Naive thymus-derived CD4-positive, alpha-beta T cell (primary cell): Measurements from ENCODE around the gene OR1N1. TPM values are rescaled to one million over a fixed set of nuclear protein-coding genes. Genes with fewer than 3 reads are reported as not detected.
"Not testable (repeated sequence)": the region's sequence is repeated elsewhere in the genome, so short reads cannot be mapped to it uniquely, and the experiment has no call there.

Experiments used
- ATAC-seq: fragments of 150-1000 bp; cut with Tn5 transposase; 2 replicates; pipeline ENCODE4 v1.10.0; 2021; ENCODE audit warnings: mild to moderate bottlenecking, moderate library complexity
- CTCF ChIA-PET: fragments of 350-600 bp; sonication (Branson Sonifier 250); formaldehyde crosslinking; loops from one replicate; lab custom pipeline; 2021; ENCODE audit warnings: antibody characterized with exemption; lab: Charles Lee
- POLR2A ChIA-PET: fragments of 350-600 bp; sonication (Branson Sonifier 250); formaldehyde crosslinking; loops from one replicate; lab custom pipeline; 2021; ENCODE audit warnings: antibody characterized with exemption, inconsistent platforms; lab: Charles Lee
- DNase-seq, 9 donors: peaks; one replicate each; pipeline versions ENCODE4 v3.0.0 to v3.0.0-alpha.2; 2020 to 2022; ENCODE audit warnings: mixed read lengths in 1 of 9
- H3K27ac ChIP-seq: one replicate; pipeline ENCODE4 v1.7.0; 2013; ENCODE audit warnings: mild to moderate bottlenecking, low read depth, low read length, moderate library complexity
- H3K27me3 ChIP-seq, 2 donors: one replicate each; pipeline ENCODE4 v1.7.0; 2013; ENCODE audit warnings: low read length in 2 of 2, mild to moderate bottlenecking in 2 of 2, moderate library complexity in 2 of 2; ENCODE audit not compliant: control insufficient read depth in 2 of 2, insufficient read depth in 2 of 2
- H3K36me3 ChIP-seq, 3 experiments: 1 replicate in 2 of 3; 2 replicates in 1 of 3; pipeline ENCODE4 v1.7.0; 2013; ENCODE audit warnings: low read length in 3 of 3, mild to moderate bottlenecking in 3 of 3, moderate library complexity in 1 of 3; ENCODE audit not compliant: insufficient read depth in 3 of 3, control insufficient read depth in 2 of 3
- H3K4me1 ChIP-seq, 2 donors: one replicate each; pipeline ENCODE4 v1.7.0; 2013; ENCODE audit warnings: low read length in 2 of 2, mild to moderate bottlenecking in 2 of 2, moderate library complexity in 1 of 2; ENCODE audit not compliant: control insufficient read depth in 2 of 2, insufficient read depth in 2 of 2
- H3K4me3 ChIP-seq: 2 replicates; pipeline ENCODE4 v1.7.0; 2013; ENCODE audit warnings: mild to moderate bottlenecking, low read length
- H3K9me3 ChIP-seq, 3 experiments: 1 replicate in 2 of 3; 2 replicates in 1 of 3; pipeline ENCODE4 v1.7.0; 2013; ENCODE audit warnings: low read length in 3 of 3; ENCODE audit not compliant: control insufficient read depth in 2 of 3
- H3K27ac Mint-ChIP-seq, 9 donors: one replicate each; pipeline ENCODE4 v1.8.0; 2020 to 2022; ENCODE audit warnings: mixed read lengths in 9 of 9, mild to moderate bottlenecking in 8 of 9, moderate library complexity in 5 of 9, inconsistent platforms in 2 of 9
- H3K27me3 Mint-ChIP-seq, 5 donors: one replicate each; pipeline ENCODE4 v1.8.0; 2021 to 2022; ENCODE audit warnings: mixed read lengths in 5 of 5, mild to moderate bottlenecking in 1 of 5
- H3K36me3 Mint-ChIP-seq, 5 donors: one replicate each; pipeline ENCODE4 v1.8.0; 2020 to 2022; ENCODE audit warnings: mixed read lengths in 5 of 5, mild to moderate bottlenecking in 3 of 5, inconsistent platforms in 1 of 5
- H3K4me1 Mint-ChIP-seq, 7 donors: one replicate each; pipeline ENCODE4 v1.8.0; 2020 to 2022; ENCODE audit warnings: mixed read lengths in 7 of 7, mild to moderate bottlenecking in 3 of 7, inconsistent platforms in 1 of 7
- H3K4me3 Mint-ChIP-seq, 10 donors: one replicate each; pipeline ENCODE4 v1.8.0; 2020 to 2022; ENCODE audit warnings: mild to moderate bottlenecking in 10 of 10, mixed read lengths in 10 of 10, moderate library complexity in 6 of 10, inconsistent platforms in 2 of 10
- H3K9me3 Mint-ChIP-seq, 11 donors: one replicate each; pipeline ENCODE4 v1.8.0; 2020 to 2022; ENCODE audit warnings: mixed read lengths in 11 of 11, mild to moderate bottlenecking in 4 of 11, inconsistent platforms in 1 of 11, moderate library complexity in 1 of 11
- intact Hi-C, 2 donors: fragments of 100-400 bp; cut with micrococcal nuclease; formaldehyde crosslinking; loops; one replicate each; pipeline ENCODE4 v1.15.1; 2023
- polyA plus RNA-seq, 2 donors: library from polyadenylated mRNA; unstranded; fragments of 300-500 nt; fragmentation: Illumina TruSeq; gene quantifications; one replicate each; pipeline ENCODE4 v1.2.3, GENCODE V29; 2021
- total RNA-seq, 6 experiments: library from RNA in 5 of 6; stranded (reverse) in 5 of 6; gene quantifications; 1 replicate in 5 of 6; 2 replicates in 1 of 6; pipeline ENCODE4 v1.2.3 and lab custom pipeline; 2021 to 2026

OR1N1 gene
- total and polyA plus RNA-seq, 7 experiments from 2014 or later, result not detected

- Mint-ChIP-seq H3K27me3 (peaks cover 5 to 39% (median 21%) of the 10 kb centered on the region in 5 donors), H3K36me3 (peaks cover 0 to 10% (median 3%) of the 10 kb centered on the region in 5 donors), H3K27ac (no peak overlapping the region), H3K4me1 (no peaks in the 10 kb centered on the region), H3K9me3 (peaks cover 0 to 6% (median 0%) of the 10 kb centered on the region in 11 donors), H3K4me3 (no peak overlapping the region)
- ChIA-PET CTCF (no interaction called here), POLR2A (no interaction called here)
- intact Hi-C loops, result no loop called here
- Histone ChIP-seq H3K4me1 (no peaks in the 10 kb centered on the region), H3K27me3 (no peaks in the 10 kb centered on the region), H3K4me3 (no peak overlapping the region), H3K27ac (no peak overlapping the region), H3K36me3 (no peaks in the 10 kb centered on the region), H3K9me3 (no peaks in the 10 kb centered on the region)
- ATAC-seq (no peak), DNase-seq (no peak)
These were observed 24.3 kb upstream of the OR1N1 start for GRCh38 chr9:122551371-122551770.

- intact Hi-C loops, result no loop called here
- Mint-ChIP-seq H3K27ac (no peak overlapping the region), H3K9me3 (peaks cover 0 to 6% (median 0%) of the 10 kb centered on the region in 11 donors), H3K4me1 (no peaks in the 10 kb centered on the region), H3K36me3 (peaks cover 0 to 10% (median 0%) of the 10 kb centered on the region in 5 donors), H3K27me3 (peaks cover 0 to 33% (median 6%) of the 10 kb centered on the region in 5 donors), H3K4me3 (no peak overlapping the region)
- ATAC-seq (no peak), DNase-seq (no peak)
- ChIA-PET CTCF (no interaction called here), POLR2A (no interaction called here)
- Histone ChIP-seq H3K27ac (no peak overlapping the region), H3K36me3 (no peaks in the 10 kb centered on the region), H3K27me3 (no peaks in the 10 kb centered on the region), H3K4me3 (no peak overlapping the region), H3K4me1 (no peaks in the 10 kb centered on the region), H3K9me3 (no peaks in the 10 kb centered on the region)
These were observed 19.1 kb upstream of the OR1N1 start for GRCh38 chr9:122546196-122546595.

- H3K36me3 Mint-ChIP-seq, result peaks cover 0 to 4% (median 0%) of the 10 kb centered on the region in 5 donors
- H3K4me3 ChIP-seq, result no peak overlapping the region
- no peak overlapping the region for H3K4me3 Mint-ChIP-seq
- ATAC-seq, result no peak
- ChIA-PET POLR2A (no interaction called here), CTCF (no interaction called here)
- no peak overlapping the region for H3K27ac ChIP-seq
- H3K36me3 ChIP-seq, result no peaks in the 10 kb centered on the region
- DNase-seq, result no peak
- H3K27me3 Mint-ChIP-seq, result peaks cover 0 to 6% (median 0%) of the 10 kb centered on the region in 5 donors
- H3K4me1 Mint-ChIP-seq, result no peaks in the 10 kb centered on the region
- H3K9me3 Mint-ChIP-seq, result peaks cover 0 to 8% (median 3%) of the 10 kb centered on the region in 11 donors
- H3K27me3 ChIP-seq, result no peaks in the 10 kb centered on the region
- intact Hi-C loops, result no loop called here
- H3K4me1 ChIP-seq, result no peaks in the 10 kb centered on the region
- no peak overlapping the region for H3K27ac Mint-ChIP-seq
- H3K9me3 ChIP-seq, result no peaks in the 10 kb centered on the region
These were observed 11.7 kb upstream of the OR1N1 start for GRCh38 chr9:122538757-122539156.

GRCh38 chr9:122537066-122537465 lies 10.0 kb upstream of the OR1N1 start:
- H3K9me3 ChIP-seq, H3K27me3 Mint-ChIP-seq, H3K4me3 Mint-ChIP-seq, POLR2A ChIA-PET, H3K4me3 ChIP-seq, DNase-seq, H3K4me1 Mint-ChIP-seq, H3K4me1 ChIP-seq, intact Hi-C loops, H3K27me3 ChIP-seq, ATAC-seq, H3K36me3 Mint-ChIP-seq, CTCF ChIA-PET, H3K9me3 Mint-ChIP-seq, H3K36me3 ChIP-seq, H3K27ac ChIP-seq, H3K27ac Mint-ChIP-seq: not testable (repeated sequence)

GRCh38 chr9:122536134-122536533 lies 9.0 kb upstream of the OR1N1 start:
- POLR2A ChIA-PET, result no interaction called here

GRCh38 chr9:122531157-122531556 lies 4.1 kb upstream of the OR1N1 start:
- H3K4me3 Mint-ChIP-seq, H3K27me3 ChIP-seq, intact Hi-C loops, POLR2A ChIA-PET, H3K4me3 ChIP-seq, H3K27ac ChIP-seq, H3K36me3 Mint-ChIP-seq, H3K36me3 ChIP-seq, H3K4me1 ChIP-seq, H3K4me1 Mint-ChIP-seq, H3K27ac Mint-ChIP-seq, CTCF ChIA-PET, H3K9me3 ChIP-seq, ATAC-seq, H3K27me3 Mint-ChIP-seq, DNase-seq, H3K9me3 Mint-ChIP-seq: not testable (repeated sequence)

More at GRCh38 chr9:122536134-122536533, 9.0 kb upstream of the OR1N1 start:
- Histone ChIP-seq H3K9me3 (no peaks in the 10 kb centered on the region), H3K27ac (no peak overlapping the region), H3K36me3 (no peaks in the 10 kb centered on the region), H3K4me1 (no peaks in the 10 kb centered on the region), H3K4me3 (no peak overlapping the region), H3K27me3 (no peaks in the 10 kb centered on the region)
- Mint-ChIP-seq H3K4me3 (no peak overlapping the region), H3K27me3 (no peaks in the 10 kb centered on the region), H3K27ac (no peak overlapping the region), H3K9me3 (peaks cover 0 to 8% (median 3%) of the 10 kb centered on the region in 11 donors), H3K36me3 (peaks cover 0 to 4% (median 0%) of the 10 kb centered on the region in 5 donors), H3K4me1 (no peaks in the 10 kb centered on the region)
- ATAC-seq, result no peak
- intact Hi-C loops, result no loop called here
- CTCF ChIA-PET, result no interaction called here
- DNase-seq, result no peak

- Histone ChIP-seq H3K9me3 (no peaks in the 10 kb centered on the region), H3K27me3 (no peaks in the 10 kb centered on the region), H3K4me1 (no peaks in the 10 kb centered on the region), H3K4me3 (no peak overlapping the region), H3K27ac (no peak overlapping the region), H3K36me3 (no peaks in the 10 kb centered on the region)
- no peaks in the 10 kb centered on the region for H3K36me3 Mint-ChIP-seq
- H3K4me3 Mint-ChIP-seq, result no peak overlapping the region
- no peaks in the 10 kb centered on the region for H3K4me1 Mint-ChIP-seq
- intact Hi-C loops, result no loop called here
- DNase-seq, result no peak
- POLR2A ChIA-PET, result no interaction called here
- H3K9me3 Mint-ChIP-seq, result peaks cover 0 to 3% (median 0%) of the 10 kb centered on the region in 11 donors
- CTCF ChIA-PET, result no interaction called here
- no peak overlapping the region for H3K27ac Mint-ChIP-seq
- ATAC-seq, result no peak
- peaks cover 0 to 33% (median 20%) of the 10 kb centered on the region in 5 donors for H3K27me3 Mint-ChIP-seq
These were observed 491 bp downstream of the OR1N1 start for GRCh38 chr9:122526602-122527001.
